Measurements from ENCODE around the gene LMOD3. TPM values are rescaled to one million over a fixed set of nuclear protein-coding genes. Genes with fewer than 3 reads are reported as not detected.

LMOD3 gene
- not detected in 2 replicates for total RNA-seq (2011; cell fraction: chromatin; rRNA removed; ENCODE audit: low replicate concordance)
- not detected in 2 replicates for total RNA-seq (2011; cell fraction: nucleolus; rRNA removed)
- total RNA-seq (2011; cell fraction: nucleoplasm; rRNA removed), result not detected in 2 replicates
- total RNA-seq (2014; rRNA removed) (not detected in 2 replicates), total RNA-seq (2014; rRNA removed; fragmentation: Illumina TruSeq; extraction: Trizol) (not detected in 2 replicates), total RNA-seq (2015; rRNA removed; fragmentation: Illumina TruSeq; extraction: Trizol) (not detected in 2 replicates), total RNA-seq (2021) (not detected in 2 replicates), polyA plus RNA-seq (2011; rRNA removed) (not detected in 2 replicates), polyA plus RNA-seq (2014; fragmentation: Illumina TruSeq; extraction: Trizol) (not detected in 2 replicates), polyA plus RNA-seq (2014; fragmentation: Nextera tagmentation; extraction: Ambion mirVana) (under 1 TPM in 1 of 2 experiments, not detected in 1; 0.03 TPM), polyA plus RNA-seq (2014; rRNA removed) (not detected in 2 replicates), polyA minus RNA-seq (2011; rRNA and poly(A)+ RNA removed) (not detected in 2 replicates), Bru-seq, nascent RNA (not detected), BruChase-seq, experiment 1, labeled RNA remaining after a 2-hour chase (not detected), BruChase-seq, experiment 2, labeled RNA remaining after a 6-hour chase (not detected)
- polyA plus RNA-seq (2011; cell fraction: cytosol; rRNA removed), result not detected in 2 replicates
- not detected in 2 replicates for polyA plus RNA-seq (2011; cell fraction: nucleus; rRNA removed)
- 0.03 and 0.10 TPM in 2 replicates for polyA plus RNA-seq (2012)
- polyA minus RNA-seq (2011; cell fraction: cytosol; rRNA and poly(A)+ RNA removed), result not detected in 2 replicates
- not detected in 2 replicates for polyA minus RNA-seq (2011; cell fraction: nucleus; rRNA and poly(A)+ RNA removed)
- long read RNA-seq, experiment 1, result 0 reads
- long read RNA-seq, experiment 2, result 0 reads
- long read RNA-seq, experiment 3, result 0 reads

DNA sequence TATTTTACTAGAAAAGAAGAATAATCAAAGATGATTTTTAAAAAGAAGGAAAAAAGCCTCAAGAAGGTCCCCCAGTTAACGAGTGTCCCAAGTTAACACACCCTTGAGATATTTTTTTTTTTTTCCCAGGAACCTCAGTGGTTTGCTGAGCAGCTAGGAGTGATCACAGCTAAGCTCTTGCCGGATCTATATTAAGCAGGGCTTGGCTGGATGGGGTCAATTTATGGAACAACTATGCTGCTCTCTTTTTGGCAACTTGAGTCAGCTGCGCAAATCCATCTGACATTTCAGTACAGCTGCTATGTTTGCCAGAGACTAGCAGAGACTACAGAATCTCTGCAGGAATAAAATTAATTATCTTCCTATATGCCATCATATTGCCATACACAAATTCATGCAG lies at the start of gene LMOD3:
LMOD3 (minus strand) TSS at position 193 of the 400 bp plus-strand sequence. CDS start 209 bp downstream, outside the sequence.
- intact Hi-C loops (cut with micrococcal nuclease), result no loop called here
- H3K27ac ChIP-seq (ENCODE audit: extremely low read depth, low read depth, low read length), result no peak within 1 kb of the TSS
- H3K79me2 ChIP-seq (ENCODE audit: control insufficient read depth, insufficient read depth, low read length), result no peaks in the 10 kb centered on the region
- no peak within 1 kb of the TSS for H2AFZ ChIP-seq (ENCODE audit: low read depth, low read length)
- H4K20me1 ChIP-seq (replicated peaks; ENCODE audit: control insufficient read depth, insufficient read depth, low read length), result no peaks in the 10 kb centered on the region
- CTCF ChIA-PET (ENCODE audit: low intra/inter-chr PET ratio), result no interaction called here
- no peak within 1 kb of the TSS for H3K4me3 ChIP-seq
- H3K9ac ChIP-seq (ENCODE audit: insufficient read depth in 1 of 2, low read depth in 2 of 2, low read length in 2 of 2), result no peak within 1 kb of the TSS
- DNase-seq (ENCODE audit: extremely low read depth in 1 of 4, low spot score in 3 of 4), result no peak
- no peak for ATAC-seq
- POLR2A ChIA-PET, result no interaction called here
- H3K4me1 ChIP-seq (replicated peaks in 1 of 2; ENCODE audit: control insufficient read depth in 2 of 2, insufficient read depth in 2 of 2, low read length in 2 of 2), result no peaks in the 10 kb centered on the region; a peak in 1 of 5 replicates
- no TSS peak for BruUV-seq (replicated peaks)
- no peaks in the 10 kb centered on the region for H3K9me3 ChIP-seq (replicated peaks; ENCODE audit: control insufficient read depth, insufficient read depth, low read depth, low read length)
- H3K36me3 ChIP-seq (ENCODE audit: control insufficient read depth, insufficient read depth, low read length), result no peaks in the 10 kb centered on the region
- WGBS (ENCODE audit: insufficient coverage, low coverage, missing lambda C conversion rate), result 33% methylated on average over 3 of the region's 3 CpGs
- in situ Hi-C loops (cut with MboI), result no loop called here
- H3K9me1 ChIP-seq (ENCODE audit: control insufficient read depth, insufficient read depth, low read length), result no peaks in the 10 kb centered on the region
- FAIRE-seq, result no peak
- no peaks in the 10 kb centered on the region; a peak in 1 of 5 replicates for H3K27me3 ChIP-seq (ENCODE audit: control insufficient read depth in 2 of 2, insufficient read depth in 2 of 2, low read length in 2 of 2)
- no peak within 1 kb of the TSS for H3K4me2 ChIP-seq (ENCODE audit: insufficient read depth, low read length)
- TF ChIP-seq, protein P1, sequence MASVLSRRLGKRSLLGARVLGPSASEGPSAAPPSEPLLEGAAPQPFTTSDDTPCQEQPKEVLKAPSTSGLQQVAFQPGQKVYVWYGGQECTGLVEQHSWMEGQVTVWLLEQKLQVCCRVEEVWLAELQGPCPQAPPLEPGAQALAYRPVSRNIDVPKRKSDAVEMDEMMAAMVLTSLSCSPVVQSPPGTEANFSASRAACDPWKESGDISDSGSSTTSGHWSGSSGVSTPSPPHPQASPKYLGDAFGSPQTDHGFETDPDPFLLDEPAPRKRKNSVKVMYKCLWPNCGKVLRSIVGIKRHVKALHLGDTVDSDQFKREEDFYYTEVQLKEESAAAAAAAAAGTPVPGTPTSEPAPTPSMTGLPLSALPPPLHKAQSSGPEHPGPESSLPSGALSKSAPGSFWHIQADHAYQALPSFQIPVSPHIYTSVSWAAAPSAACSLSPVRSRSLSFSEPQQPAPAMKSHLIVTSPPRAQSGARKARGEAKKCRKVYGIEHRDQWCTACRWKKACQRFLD (CRISPR knock-in tag; IDR thresholded peaks at IDR 0.05), result no peak
- TF ChIP-seq RERE (CRISPR knock-in tag; IDR thresholded peaks at IDR 0.05; ENCODE audit: borderline replicate concordance), result no peak
- TF ChIP-seq ZNF695 (CRISPR knock-in tag; IDR thresholded peaks at IDR 0.05), result no peak
- TF ChIP-seq E2F3 (CRISPR knock-in tag; IDR thresholded peaks at IDR 0.05), result no peak
- TF ChIP-seq, protein P2, sequence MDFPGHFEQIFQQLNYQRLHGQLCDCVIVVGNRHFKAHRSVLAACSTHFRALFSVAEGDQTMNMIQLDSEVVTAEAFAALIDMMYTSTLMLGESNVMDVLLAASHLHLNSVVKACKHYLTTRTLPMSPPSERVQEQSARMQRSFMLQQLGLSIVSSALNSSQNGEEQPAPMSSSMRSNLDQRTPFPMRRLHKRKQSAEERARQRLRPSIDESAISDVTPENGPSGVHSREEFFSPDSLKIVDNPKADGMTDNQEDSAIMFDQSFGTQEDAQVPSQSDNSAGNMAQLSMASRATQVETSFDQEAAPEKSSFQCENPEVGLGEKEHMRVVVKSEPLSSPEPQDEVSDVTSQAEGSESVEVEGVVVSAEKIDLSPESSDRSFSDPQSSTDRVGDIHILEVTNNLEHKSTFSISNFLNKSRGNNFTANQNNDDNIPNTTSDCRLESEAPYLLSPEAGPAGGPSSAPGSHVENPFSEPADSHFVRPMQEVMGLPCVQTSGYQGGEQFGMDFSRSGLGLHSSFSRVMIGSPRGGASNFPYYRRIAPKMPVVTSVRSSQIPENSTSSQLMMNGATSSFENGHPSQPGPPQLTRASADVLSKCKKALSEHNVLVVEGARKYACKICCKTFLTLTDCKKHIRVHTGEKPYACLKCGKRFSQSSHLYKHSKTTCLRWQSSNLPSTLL (IDR thresholded peaks at IDR 0.05), result no peak
- TF ChIP-seq GABPB2 (CRISPR knock-in tag; conservative IDR thresholded peaks at IDR 0.05), result no peak
- no peak for TF ChIP-seq POLR2AphosphoS2 (IDR thresholded peaks at IDR 0.05; ENCODE audit: low read length)
- TF ChIP-seq, protein P3, sequence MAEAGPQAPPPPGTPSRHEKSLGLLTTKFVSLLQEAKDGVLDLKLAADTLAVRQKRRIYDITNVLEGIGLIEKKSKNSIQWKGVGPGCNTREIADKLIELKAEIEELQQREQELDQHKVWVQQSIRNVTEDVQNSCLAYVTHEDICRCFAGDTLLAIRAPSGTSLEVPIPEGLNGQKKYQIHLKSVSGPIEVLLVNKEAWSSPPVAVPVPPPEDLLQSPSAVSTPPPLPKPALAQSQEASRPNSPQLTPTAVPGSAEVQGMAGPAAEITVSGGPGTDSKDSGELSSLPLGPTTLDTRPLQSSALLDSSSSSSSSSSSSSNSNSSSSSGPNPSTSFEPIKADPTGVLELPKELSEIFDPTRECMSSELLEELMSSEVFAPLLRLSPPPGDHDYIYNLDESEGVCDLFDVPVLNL (CRISPR knock-in tag; IDR thresholded peaks at IDR 0.05; ENCODE audit: low read depth), result no peak
- TF ChIP-seq TCFL5 (CRISPR knock-in tag; conservative IDR thresholded peaks at IDR 0.05), result no peak

All from K562 (cell line).